ENCODE results near the gene PLPPR1. TPM values are rescaled to one million over a fixed set of nuclear protein-coding genes. Genes with fewer than 3 reads are reported as not detected.

PLPPR1 gene
- total and polyA plus RNA-seq, 2 of the 13 experiments (the other 11 are each of a cell fraction or from before 2014, with no cell fraction given): 16.0 to 84.7 TPM

GRCh38 chr9:101121836-101122399, 93.4 kb downstream of the PLPPR1 start:
- no peak for TF ChIP-seq ZNF225 (CRISPR knock-in tag; IDR thresholded peaks at IDR 0.05)
- TF ChIP-seq LRRFIP1 (CRISPR knock-in tag; conservative IDR thresholded peaks at IDR 0.05): no peak
- TF ChIP-seq HINFP (CRISPR knock-in tag; IDR thresholded peaks at IDR 0.05; ENCODE audit: low read depth): no peak
- no peak for TF ChIP-seq ZBTB26 (CRISPR knock-in tag; IDR thresholded peaks at IDR 0.05; ENCODE audit: borderline replicate concordance)
- no peak for TF ChIP-seq SP2 (CRISPR knock-in tag; IDR thresholded peaks at IDR 0.05)
- Histone ChIP-seq H3K79me2 (ENCODE audit: insufficient read depth, low read length) (no peaks in the 10 kb centered on the region), H3K9ac (ENCODE audit: insufficient read depth, low read depth, low read length) (no peak overlapping the region), H3K4me1 (ENCODE audit: insufficient read depth, low read length) (peaks cover 16% of the 10 kb centered on the region; the same call in 1 of the 2 replicates), H3K27ac (ENCODE audit: extremely low read length, insufficient read depth, low read length) (no peak overlapping the region), H3K27me3 (ENCODE audit: control insufficient read depth in 1 of 2, insufficient read depth in 2 of 2, low read length in 2 of 2) (no peaks in the 10 kb centered on the region), H3K9me3 (ENCODE audit: low read length) (no peaks in the 10 kb centered on the region), H4K20me1 (ENCODE audit: insufficient read depth, low read length) (no peaks in the 10 kb centered on the region), H3K4me3 (replicated peaks in 1 of 3; ENCODE audit: insufficient read depth in 1 of 3, low read depth in 2 of 3, low read length in 3 of 3) (no peak overlapping the region), H3K4me2 (ENCODE audit: low read depth, low read length) (no peak overlapping the region), H3K36me3 (replicated peaks in 1 of 2; ENCODE audit: control insufficient read depth in 1 of 2, insufficient read depth in 2 of 2, low read length in 2 of 2) (no peaks in the 10 kb centered on the region), H2AFZ (ENCODE audit: low read length) (no peak overlapping the region)
- intact Hi-C loops (cut with micrococcal nuclease; ENCODE audit: unreplicated experiment): no loop called here
- ChIA-PET CTCF (ENCODE audit: low intra/inter-chr PET ratio, low total read pairs) (no interaction called here), POLR2A (no interaction called here)
- WGBS (ENCODE audit: low lambda C conversion rate): 56% methylated on average over 2 of the region's 2 CpGs
- no peak for DNase-seq (ENCODE audit: low spot score)
- ATAC-seq: no peak
- in situ Hi-C loops (cut with HindIII; ENCODE audit: extremely low pct_ligation_motif_present, low pct_unique_long_range_greater_than_20kb): loop anchor here (10.0 kb wide), 1 partner anchor 413 kb away; the partner anchor contains the start of gene RNF20
- no peak for FAIRE-seq
- BruUV-seq (replicated peaks): no TSS peak
